Fibroblast of villous mesenchyme (primary cell): ENCODE data around the gene DLGAP1. TPM values are rescaled to one million over a fixed set of nuclear protein-coding genes. Genes with fewer than 3 reads are reported as not detected.

ENCODE experiments used
- DNase-seq: peaks from one replicate; pipeline ENCODE4 v3.0.0-alpha.2; 2010; ENCODE audit warnings: low read depth
- H3K4me3 ChIP-seq: 2 replicates; pipeline ENCODE4 v1.5.1; 2011; ENCODE audit warnings: low read depth, mild to moderate bottlenecking, low read length
- CTCF ChIP-seq: IDR thresholded peaks from 2 replicates; pipeline ENCODE4 v1.5.1; 2012; ENCODE audit warnings: low read depth, mild to moderate bottlenecking, low read length; ENCODE audit not compliant: insufficient read depth
- total RNA-seq: library from RNA; depleted of rRNA; stranded (reverse); fragments of >200 nt; gene quantifications from 2 replicates; pipeline ENCODE4 v1.2.3, GENCODE V29; 2012

Gene DLGAP1
- total RNA-seq, 1 donor, result 0.86 TPM

GRCh38 chr18:3546106-3546505 lies 909.0 kb downstream of the DLGAP1 start:
- TF ChIP-seq CTCF, result no peak
- no peak overlapping the region for H3K4me3 ChIP-seq
- no peak for DNase-seq

GRCh38 chr18:3544537-3544936 lies 910.6 kb downstream of the DLGAP1 start:
- no peak for DNase-seq
- no peak overlapping the region for H3K4me3 ChIP-seq
- no peak for TF ChIP-seq CTCF

GRCh38 chr18:3541549-3542386 lies 913.3 kb downstream of the DLGAP1 start:
- no peak overlapping the region for H3K4me3 ChIP-seq
- no peak for TF ChIP-seq CTCF
- no peak for DNase-seq

- no peak for DNase-seq
- H3K4me3 ChIP-seq, result no peak overlapping the region
- no peak for TF ChIP-seq CTCF
Observed at GRCh38 chr18:3540805-3541548, 914.1 kb downstream of the DLGAP1 start.

GRCh38 chr18:3538954-3539617 lies 916.0 kb downstream of the DLGAP1 start:
- TF ChIP-seq CTCF, result no peak
- H3K4me3 ChIP-seq, result no peak overlapping the region

GRCh38 chr18:3538456-3538855 lies 916.7 kb downstream of the DLGAP1 start:
- no peak overlapping the region for H3K4me3 ChIP-seq
- peak; percentile 88 for DNase-seq
- no peak for TF ChIP-seq CTCF

More at GRCh38 chr18:3538954-3539617, 916.0 kb downstream of the DLGAP1 start:
- DNase-seq, result no peak
